Lower lobe of right lung (tissue), 2 donors: Measurements from ENCODE around the gene ICAM1. TPM values are rescaled to one million over a fixed set of nuclear protein-coding genes. Genes with fewer than 3 reads are reported as not detected.

Experiments used
- ATAC-seq, 2 donors: fragments of 200-7000 bp; cut with Tn5 transposase; one replicate each; pipeline ENCODE4 v1.9.1; 2020 to 2022; ENCODE audit warnings: mild to moderate bottlenecking in 2 of 2, moderate library complexity in 2 of 2
- DNase-seq: peaks from one replicate; pipeline ENCODE4 v3.0.0-alpha.2; 2020
- H3K27ac ChIP-seq: fragments of 200-600 bp; one replicate; pipeline ENCODE4 v1.8.0; 2022
- H3K27me3 ChIP-seq: fragments of 200-600 bp; one replicate; pipeline ENCODE4 v1.8.0; 2022; ENCODE audit warnings: low read depth
- H3K36me3 ChIP-seq: fragments of 200-600 bp; one replicate; pipeline ENCODE4 v1.8.0; 2022; ENCODE audit warnings: mild to moderate bottlenecking
- H3K4me1 ChIP-seq: fragments of 200-600 bp; one replicate; pipeline ENCODE4 v1.8.0; 2022
- H3K4me3 ChIP-seq: fragments of 200-600 bp; one replicate; pipeline ENCODE4 v1.8.0; 2022; ENCODE audit warnings: mild to moderate bottlenecking
- H3K9me3 ChIP-seq: fragments of 200-600 bp; one replicate; pipeline ENCODE4 v1.8.0; 2022
- CTCF ChIP-seq: fragments of 200-600 bp; IDR thresholded peaks from one replicate; pipeline ENCODE4 v1.8.0; 2022; ENCODE audit warnings: antibody characterized with exemption, mild to moderate bottlenecking
- intact Hi-C: fragments of 100-400 bp; cut with DNase I; formaldehyde crosslinking; loops from one replicate; pipeline ENCODE4 v1.11.0; 2022
- total RNA-seq: library from RNA; stranded (reverse); fragmentation: NEBNext Ultra II Directional; extraction: Animal tissue kit (Norgen Biotek cat#: 25700); gene quantifications from one replicate; pipeline ENCODE4 v1.2.1, GENCODE V29; 2021
- donor health status: DM: no; HTN: yes; CAD: no; lungs with severe emphysema.

Gene ICAM1
- total RNA-seq, 1 donor from 2014 or later: 95.9 TPM

GRCh38 chr19:10251792-10252694 is 18.9 kb upstream of the ICAM1 start, which contains the start of gene MRPL4:
Gene MRPL4 (plus strand): TSS chr19:10252214. CDS start chr19:10252254, 40 bp downstream.
- peak within 1 kb of the TSS; percentile 92 for H3K4me3 ChIP-seq
- peak within 1 kb of the TSS; percentile 90 for H3K27ac ChIP-seq
- H3K9me3 ChIP-seq: no peaks in the 10 kb centered on the region
- intact Hi-C loops: no loop called here
- TF ChIP-seq CTCF: no peak
- peak; percentile 97 for DNase-seq
- H3K27me3 ChIP-seq: no peaks in the 10 kb centered on the region
- H3K4me1 ChIP-seq: peaks cover 19% of the 10 kb centered on the region
- peaks cover 36% of the 10 kb centered on the region for H3K36me3 ChIP-seq
- ATAC-seq: peak; percentile 96

GRCh38 chr19:10252707-10253106 is 18.2 kb upstream of the ICAM1 start:
- TF ChIP-seq CTCF: no peak
- H3K9me3 ChIP-seq: no peaks in the 10 kb centered on the region
- H3K4me1 ChIP-seq: peaks cover 23% of the 10 kb centered on the region
- H3K27ac ChIP-seq: peak overlapping the region; percentile 90
- ATAC-seq: no peak
- H3K36me3 ChIP-seq: peaks cover 43% of the 10 kb centered on the region
- H3K27me3 ChIP-seq: no peaks in the 10 kb centered on the region
- H3K4me3 ChIP-seq: peak overlapping the region; percentile 92
- intact Hi-C loops: no loop called here
- DNase-seq: no peak

GRCh38 chr19:10254244-10254643 is 16.7 kb upstream of the ICAM1 start:
- DNase-seq: no peak
- no peaks in the 10 kb centered on the region for H3K27me3 ChIP-seq
- no peak for TF ChIP-seq CTCF
- intact Hi-C loops: no loop called here
- ATAC-seq: no peak
- peaks cover 26% of the 10 kb centered on the region for H3K4me1 ChIP-seq
- no peaks in the 10 kb centered on the region for H3K9me3 ChIP-seq
- H3K36me3 ChIP-seq: peaks cover 57% of the 10 kb centered on the region
- no peak overlapping the region for H3K4me3 ChIP-seq
- no peak overlapping the region for H3K27ac ChIP-seq

GRCh38 chr19:10255358-10255757 is 15.6 kb upstream of the ICAM1 start:
- DNase-seq: no peak
- Histone ChIP-seq H3K4me3 (no peak overlapping the region), H3K27me3 (no peaks in the 10 kb centered on the region), H3K36me3 (peaks cover 60% of the 10 kb centered on the region), H3K4me1 (peaks cover 29% of the 10 kb centered on the region), H3K27ac (no peak overlapping the region), H3K9me3 (no peaks in the 10 kb centered on the region)
- TF ChIP-seq CTCF: no peak
- intact Hi-C loops: no loop called here
- ATAC-seq: no peak

- no peak for TF ChIP-seq CTCF
- Histone ChIP-seq H3K36me3 (peaks cover 60% of the 10 kb centered on the region), H3K27me3 (no peaks in the 10 kb centered on the region), H3K4me1 (peaks cover 26% of the 10 kb centered on the region), H3K9me3 (no peaks in the 10 kb centered on the region), H3K27ac (no peak overlapping the region), H3K4me3 (no peak overlapping the region)
- no peak for ATAC-seq
- intact Hi-C loops: no loop called here
- DNase-seq: no peak
Observed at GRCh38 chr19:10256551-10256950, 14.4 kb upstream of the ICAM1 start.
